H1 (cell line): ENCODE results near the gene RSPO1.

Experiments
- BCL11A ChIP-seq, 2 experiments: IDR thresholded peaks; one replicate each; pipeline ENCODE4 v1.6.1; 2011; ENCODE audit warnings: low read depth in 2 of 2, low read length in 2 of 2, mild to moderate bottlenecking in 2 of 2
- CEBPB ChIP-seq: IDR thresholded peaks from 2 replicates; pipeline ENCODE4 v1.6.1; 2012; ENCODE audit warnings: low read depth, low read length
- CHD7 ChIP-seq: fragments of 300-600 bp; sonication (generic); IDR thresholded peaks from 2 replicates; pipeline ENCODE4 v1.7.1; 2012; ENCODE audit warnings: low read length, moderate library complexity, mild to moderate bottlenecking, inconsistent platforms; ENCODE audit not compliant: insufficient replicate concordance
- CTBP2 ChIP-seq: IDR thresholded peaks from 2 replicates; pipeline ENCODE4 v1.7.0; 2011; ENCODE audit warnings: borderline replicate concordance, mild to moderate bottlenecking, moderate library complexity, mixed read lengths, low read length; ENCODE audit not compliant: insufficient read depth, insufficient read length
- CTCF ChIP-seq, 3 experiments: IDR thresholded peaks; 1 replicate in 2 of 3; 2 replicates in 1 of 3; pipeline versions ENCODE4 v1.5.1 to v1.6.1; 2011; ENCODE audit warnings: low read length in 3 of 3, mild to moderate bottlenecking in 3 of 3, inconsistent platforms in 2 of 3, low read depth in 1 of 3, moderate library complexity in 1 of 3; ENCODE audit not compliant: insufficient read depth in 1 of 3; ENCODE audit errors: control extremely low read depth in 1 of 3
- EZH2 ChIP-seq: fragments of 200-600 bp; sonication (generic); IDR thresholded peaks from 2 replicates; pipeline ENCODE4 v1.7.1; 2012; ENCODE audit warnings: low read depth, mild to moderate bottlenecking, moderate library complexity, low read length, inconsistent platforms; ENCODE audit not compliant: severe bottlenecking
- JUND ChIP-seq: IDR thresholded peaks from 2 replicates; pipeline ENCODE4 v1.6.1; 2011; ENCODE audit warnings: mild to moderate bottlenecking, improper control_type of control experiment, low read length
- MAFK ChIP-seq: IDR thresholded peaks from 2 replicates; pipeline ENCODE4 v1.6.1; 2012; ENCODE audit warnings: low read depth, mild to moderate bottlenecking, improper control_type of control experiment, low read length
- POLR2A ChIP-seq, 2 experiments: IDR thresholded peaks; 1 replicate in 1 of 2; 2 replicates in 1 of 2; pipeline ENCODE4 v1.6.1; 2011; ENCODE audit warnings: low read depth in 2 of 2, low read length in 2 of 2, mild to moderate bottlenecking in 2 of 2; ENCODE audit errors: control extremely low read depth in 1 of 2
- USF2 ChIP-seq: IDR thresholded peaks from 2 replicates; pipeline ENCODE4 v1.6.1; 2011; ENCODE audit warnings: low read length, improper control_type of control experiment

- no peak for TF ChIP-seq CTCF (IDR thresholded peaks at IDR 0.05; ENCODE audit: control extremely low read depth in 1 of 3, insufficient read depth in 1 of 3, low read depth in 1 of 3, low read length in 3 of 3)
- no peak for TF ChIP-seq CEBPB
- no peak for TF ChIP-seq JUND
- TF ChIP-seq POLR2A (IDR thresholded peaks at IDR 0.05; ENCODE audit: control extremely low read depth in 1 of 2, low read depth in 2 of 2, low read length in 2 of 2): no peak
- no peak for TF ChIP-seq CTBP2
- TF ChIP-seq CHD7: no peak
- no peak for TF ChIP-seq USF2
- TF ChIP-seq BCL11A (IDR thresholded peaks at IDR 0.05; ENCODE audit: low read depth in 2 of 2, low read length in 2 of 2): no peak
- no peak for TF ChIP-seq MAFK
- no peak for TF ChIP-seq EZH2
Measured at GRCh38 chr1:37677143-37677439, 42.4 kb upstream of the RSPO1 start.
